ENCODE data around the gene PER2. TPM values are rescaled to one million over a fixed set of nuclear protein-coding genes. Genes with fewer than 3 reads are reported as not detected.

Gene PER2
- total and polyA plus RNA-seq, 2 of the 13 experiments (the other 11 are each of a cell fraction or from before 2014, with no cell fraction given) = 5.1 to 9.4 TPM

DNA sequence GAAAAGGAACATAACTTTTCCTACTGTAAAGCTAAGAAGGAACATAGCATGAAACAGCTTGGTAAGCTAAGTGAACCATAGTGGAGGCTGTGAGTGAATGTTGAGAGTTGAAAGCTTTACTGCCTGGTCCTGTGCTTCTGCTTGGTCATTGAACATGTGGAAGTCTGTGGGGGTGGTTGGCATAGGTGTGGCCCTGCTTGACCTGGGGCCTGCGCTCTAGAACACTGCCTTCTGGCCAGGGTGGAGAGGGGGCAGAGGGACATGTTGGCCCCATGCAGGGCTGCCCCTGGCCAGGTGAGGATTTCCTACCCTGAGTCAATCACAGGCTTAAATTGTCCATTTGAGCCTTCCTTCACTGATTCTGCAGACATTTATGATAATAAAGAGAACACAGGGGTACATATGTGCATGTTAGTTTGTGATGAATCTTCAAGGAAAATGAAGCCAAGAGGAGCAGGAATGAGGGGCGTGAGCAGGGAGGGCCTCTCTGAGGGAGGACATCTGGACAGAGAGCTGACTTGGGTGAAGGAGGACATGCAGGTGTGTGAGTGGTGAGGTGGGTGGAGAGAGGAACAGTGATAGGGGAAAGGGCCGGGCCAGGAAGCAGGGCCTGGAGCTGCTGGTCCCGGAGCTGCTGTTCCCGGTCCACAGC lies 48.5 kb upstream of the PER2 start:
- Histone ChIP-seq H3K9me3 (ENCODE audit: low read length) (no peaks in the 10 kb centered on the region), H3K4me3 (replicated peaks in 1 of 3; ENCODE audit: insufficient read depth in 1 of 3, low read depth in 2 of 3, low read length in 3 of 3) (no peak overlapping the region), H2AFZ (ENCODE audit: low read length) (no peak overlapping the region), H3K27ac (ENCODE audit: extremely low read length, insufficient read depth, low read length) (no peak overlapping the region), H3K79me2 (ENCODE audit: insufficient read depth, low read length) (no peaks in the 10 kb centered on the region), H3K4me2 (ENCODE audit: low read depth, low read length) (no peak overlapping the region), H4K20me1 (ENCODE audit: insufficient read depth, low read length) (no peaks in the 10 kb centered on the region), H3K36me3 (replicated peaks in 1 of 2; ENCODE audit: control insufficient read depth in 1 of 2, insufficient read depth in 2 of 2, low read length in 2 of 2) (peaks cover 11 to 29% of the 10 kb centered on the region in 2 experiments), H3K4me1 (ENCODE audit: insufficient read depth, low read length) (no peaks in the 10 kb centered on the region), H3K9ac (ENCODE audit: insufficient read depth, low read depth, low read length) (no peak overlapping the region), H3K27me3 (ENCODE audit: control insufficient read depth in 1 of 2, insufficient read depth in 2 of 2, low read length in 2 of 2) (no peaks in the 10 kb centered on the region)
- POLR2A ChIA-PET = no interaction called here
- in situ Hi-C loops (cut with HindIII; ENCODE audit: extremely low pct_ligation_motif_present, low pct_unique_long_range_greater_than_20kb) = no loop called here
- WGBS (ENCODE audit: low lambda C conversion rate) = 93% methylated on average over 5 of the region's 5 CpGs
- no peak for ATAC-seq
- FAIRE-seq = no peak
- no TSS peak for BruUV-seq (replicated peaks)
- TF ChIP-seq BRD4 (CRISPR knock-in tag; IDR thresholded peaks at IDR 0.05) (no peak), ZSCAN29 (CRISPR knock-in tag; conservative IDR thresholded peaks at IDR 0.05) (no peak), MXD4 (CRISPR knock-in tag; IDR thresholded peaks at IDR 0.05) (no peak), KAT7 (CRISPR knock-in tag; IDR thresholded peaks at IDR 0.05; ENCODE audit: borderline replicate concordance) (no peak), ZMYM3 (CRISPR knock-in tag; IDR thresholded peaks at IDR 0.05) (no peak), SOX13 (IDR thresholded peaks at IDR 0.05) (no peak), SOX13 (CRISPR knock-in tag; conservative IDR thresholded peaks at IDR 0.05 in 1 of 2, IDR thresholded peaks at IDR 0.05 in 1 of 2) (no peak), HOXA9 (CRISPR knock-in tag; IDR thresholded peaks at IDR 0.05; ENCODE audit: borderline replicate concordance) (no peak), DNMT1 (CRISPR knock-in tag; IDR thresholded peaks at IDR 0.05) (no peak), TMF1 (CRISPR knock-in tag; IDR thresholded peaks at IDR 0.05; ENCODE audit: low read depth) (no peak), ATRX (CRISPR knock-in tag; IDR thresholded peaks at IDR 0.05; ENCODE audit: borderline replicate concordance) (no peak)
- TF ChIP-seq, protein P1, sequence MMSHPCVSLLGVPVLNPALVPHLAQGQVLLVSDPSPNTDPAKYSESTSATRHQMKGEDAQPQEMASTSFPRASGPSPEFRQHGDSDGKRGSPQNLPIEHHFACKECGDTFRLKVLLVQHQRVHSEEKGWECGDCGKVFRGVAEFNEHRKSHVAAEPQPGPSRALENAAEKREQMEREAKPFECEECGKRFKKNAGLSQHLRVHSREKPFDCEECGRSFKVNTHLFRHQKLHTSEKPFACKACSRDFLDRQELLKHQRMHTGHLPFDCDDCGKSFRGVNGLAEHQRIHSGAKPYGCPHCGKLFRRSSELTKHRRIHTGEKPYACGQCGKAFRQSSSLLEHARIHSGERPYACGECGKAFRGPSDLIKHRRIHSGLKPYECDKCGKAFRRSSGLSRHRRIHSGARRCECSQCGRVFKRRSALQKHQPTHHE (CRISPR knock-in tag; IDR thresholded peaks at IDR 0.05; ENCODE audit: borderline replicate concordance) = no peak
- TF ChIP-seq, protein P2, sequence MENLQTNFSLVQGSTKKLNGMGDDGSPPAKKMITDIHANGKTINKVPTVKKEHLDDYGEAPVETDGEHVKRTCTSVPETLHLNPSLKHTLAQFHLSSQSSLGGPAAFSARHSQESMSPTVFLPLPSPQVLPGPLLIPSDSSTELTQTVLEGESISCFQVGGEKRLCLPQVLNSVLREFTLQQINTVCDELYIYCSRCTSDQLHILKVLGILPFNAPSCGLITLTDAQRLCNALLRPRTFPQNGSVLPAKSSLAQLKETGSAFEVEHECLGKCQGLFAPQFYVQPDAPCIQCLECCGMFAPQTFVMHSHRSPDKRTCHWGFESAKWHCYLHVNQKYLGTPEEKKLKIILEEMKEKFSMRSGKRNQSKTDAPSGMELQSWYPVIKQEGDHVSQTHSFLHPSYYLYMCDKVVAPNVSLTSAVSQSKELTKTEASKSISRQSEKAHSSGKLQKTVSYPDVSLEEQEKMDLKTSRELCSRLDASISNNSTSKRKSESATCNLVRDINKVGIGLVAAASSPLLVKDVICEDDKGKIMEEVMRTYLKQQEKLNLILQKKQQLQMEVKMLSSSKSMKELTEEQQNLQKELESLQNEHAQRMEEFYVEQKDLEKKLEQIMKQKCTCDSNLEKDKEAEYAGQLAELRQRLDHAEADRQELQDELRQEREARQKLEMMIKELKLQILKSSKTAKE (CRISPR knock-in tag; IDR thresholded peaks at IDR 0.05; ENCODE audit: borderline replicate concordance) = no peak
- TF ChIP-seq, protein P3, sequence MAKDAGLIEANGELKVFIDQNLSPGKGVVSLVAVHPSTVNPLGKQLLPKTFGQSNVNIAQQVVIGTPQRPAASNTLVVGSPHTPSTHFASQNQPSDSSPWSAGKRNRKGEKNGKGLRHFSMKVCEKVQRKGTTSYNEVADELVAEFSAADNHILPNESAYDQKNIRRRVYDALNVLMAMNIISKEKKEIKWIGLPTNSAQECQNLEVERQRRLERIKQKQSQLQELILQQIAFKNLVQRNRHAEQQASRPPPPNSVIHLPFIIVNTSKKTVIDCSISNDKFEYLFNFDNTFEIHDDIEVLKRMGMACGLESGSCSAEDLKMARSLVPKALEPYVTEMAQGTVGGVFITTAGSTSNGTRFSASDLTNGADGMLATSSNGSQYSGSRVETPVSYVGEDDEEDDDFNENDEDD (CRISPR knock-in tag; IDR thresholded peaks at IDR 0.05; ENCODE audit: borderline replicate concordance) = no peak
- DNase-seq (ENCODE audit: low spot score) = no peak
- intact Hi-C loops (cut with micrococcal nuclease; ENCODE audit: unreplicated experiment) = no loop called here
- CTCF ChIA-PET (ENCODE audit: low intra/inter-chr PET ratio, low total read pairs) = no interaction called here
